ENCODE data around the gene KIRREL3. TPM values are rescaled to one million over a fixed set of nuclear protein-coding genes. Genes with fewer than 3 reads are reported as not detected.

The KIRREL3 gene
- 0.80 TPM for polyA plus RNA-seq (ENCODE audit: insufficient read length)

GRCh38 chr11:127000291-127000968 is at the start of gene KIRREL3:
Gene KIRREL3, minus strand, starts transcription at chr11:127000770.
- DNase-seq (ENCODE audit: low read depth) = no peak

GRCh38 chr11:127050186-127050585 is 49.6 kb upstream of the KIRREL3 start:
- no peak for DNase-seq (ENCODE audit: low read depth)

GRCh38 chr11:127049486-127049885 is 48.9 kb upstream of the KIRREL3 start:
- no peak for DNase-seq (ENCODE audit: low read depth)

GRCh38 chr11:127044535-127044934 is 44.0 kb upstream of the KIRREL3 start:
- no peak for DNase-seq (ENCODE audit: low read depth)

- DNase-seq (ENCODE audit: low read depth) = no peak
These were observed 41.9 kb upstream of the KIRREL3 start for GRCh38 chr11:127042445-127042844.

GRCh38 chr11:127039591-127039990 is 39.0 kb upstream of the KIRREL3 start:
- no peak for DNase-seq (ENCODE audit: low read depth)

GRCh38 chr11:127037596-127037995 is 37.0 kb upstream of the KIRREL3 start:
- DNase-seq (ENCODE audit: low read depth) = no peak

- DNase-seq (ENCODE audit: low read depth) = no peak
These were observed 36.4 kb upstream of the KIRREL3 start for GRCh38 chr11:127037001-127037400.

GRCh38 chr11:127035824-127036223 is 35.3 kb upstream of the KIRREL3 start:
- DNase-seq (ENCODE audit: low read depth) = no peak

GRCh38 chr11:127034973-127035372 is 34.4 kb upstream of the KIRREL3 start:
- no peak for DNase-seq (ENCODE audit: low read depth)

- no peak for DNase-seq (ENCODE audit: low read depth)
These were observed 28.1 kb upstream of the KIRREL3 start for GRCh38 chr11:127028648-127029047.

- DNase-seq (ENCODE audit: low read depth) = no peak
These were observed 27.2 kb upstream of the KIRREL3 start for GRCh38 chr11:127027789-127028188.

GRCh38 chr11:127027000-127027399 is 26.4 kb upstream of the KIRREL3 start:
- DNase-seq (ENCODE audit: low read depth) = no peak

- DNase-seq (ENCODE audit: low read depth) = no peak
These were observed 23.4 kb upstream of the KIRREL3 start for GRCh38 chr11:127023991-127024390.

GRCh38 chr11:127018683-127019279 is 18.2 kb upstream of the KIRREL3 start:
- DNase-seq (ENCODE audit: low read depth) = no peak

- no peak for DNase-seq (ENCODE audit: low read depth)
These were observed 16.9 kb upstream of the KIRREL3 start for GRCh38 chr11:127017482-127017881.

GRCh38 chr11:127013550-127013949 is 13.0 kb upstream of the KIRREL3 start:
- DNase-seq (ENCODE audit: low read depth) = no peak

GRCh38 chr11:127006311-127006710 is 5.7 kb upstream of the KIRREL3 start:
- no peak for DNase-seq (ENCODE audit: low read depth)

- no peak for DNase-seq (ENCODE audit: low read depth)
These were observed 2.9 kb upstream of the KIRREL3 start for GRCh38 chr11:127003260-127003981.

GRCh38 chr11:127002669-127003259 is 2.2 kb upstream of the KIRREL3 start:
- no peak for DNase-seq (ENCODE audit: low read depth)

GRCh38 chr11:127000981-127001380 is 411 bp upstream of the KIRREL3 start:
- DNase-seq (ENCODE audit: low read depth) = no peak

GRCh38 chr11:126999366-126999765 is 1.2 kb downstream of the KIRREL3 start:
- no peak for DNase-seq (ENCODE audit: low read depth)

GRCh38 chr11:126997641-126998040 is 2.9 kb downstream of the KIRREL3 start:
- DNase-seq (ENCODE audit: low read depth) = no peak
